GM12891 (cell line): Measurements from ENCODE around the gene FNDC3B.

ENCODE experiments used
- POLR2A ChIP-seq: IDR thresholded peaks from 2 replicates; pipeline ENCODE4 v1.6.1; 2011; ENCODE audit warnings: low read depth, low read length, control low read depth
- POLR2AphosphoS5 ChIP-seq: IDR thresholded peaks from 2 replicates; pipeline ENCODE4 v1.6.1; 2011; ENCODE audit warnings: low read depth, low read length, control low read depth
- SPI1 ChIP-seq: IDR thresholded peaks from 2 replicates; pipeline ENCODE4 v1.6.1; 2011; ENCODE audit warnings: low read depth, low read length, control low read depth
- TAF1 ChIP-seq: IDR thresholded peaks from 2 replicates; pipeline ENCODE4 v1.6.1; 2011; ENCODE audit warnings: low read depth, low read length, control low read depth

DNA sequence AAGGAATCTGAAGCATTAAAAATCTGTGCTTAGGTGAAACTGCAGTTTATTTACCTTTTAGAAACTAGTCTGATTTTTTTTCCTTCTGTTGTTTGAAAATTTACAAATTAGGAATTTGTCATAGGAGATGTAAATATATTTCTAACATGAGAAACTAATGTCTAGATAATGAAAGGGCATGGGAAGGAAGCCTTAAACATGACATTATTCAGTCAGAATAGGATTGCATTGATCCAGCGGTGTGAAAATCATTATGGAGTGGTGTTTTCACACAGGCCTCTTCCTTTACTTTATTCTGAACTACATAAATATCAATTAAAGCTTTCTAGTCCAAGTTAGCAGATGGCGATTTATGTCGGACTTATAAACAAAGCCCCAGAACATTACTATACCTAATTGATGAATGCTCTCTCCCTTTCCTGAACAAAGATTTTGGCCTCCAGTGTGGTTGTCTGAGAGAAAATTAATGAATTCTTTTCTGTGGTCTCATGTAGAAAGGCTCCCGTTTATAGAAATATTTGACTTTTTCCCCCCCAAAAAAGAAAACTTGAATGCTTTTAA, 37.9 kb downstream of the FNDC3B start:
- TF ChIP-seq POLR2A (no peak), POLR2AphosphoS5 (no peak), SPI1 (no peak), TAF1 (no peak)
